ENCODE results near the gene CDH4.

CDH4 gene

GRCh38 chr20:61916318-61916891, 664.3 kb downstream of the CDH4 start:
- DNase-seq, result no peak

GRCh38 chr20:61917474-61918145, 665.5 kb downstream of the CDH4 start:
- DNase-seq, result no peak

GRCh38 chr20:61918548-61918947, 666.5 kb downstream of the CDH4 start:
- DNase-seq, result no peak

- DNase-seq, result no peak
Measured at GRCh38 chr20:61919239-61919638, 667.2 kb downstream of the CDH4 start.

GRCh38 chr20:61919675-61920365, 667.8 kb downstream of the CDH4 start:
- DNase-seq, result no peak

- no peak for DNase-seq
Measured at GRCh38 chr20:61922411-61922810, 670.4 kb downstream of the CDH4 start.

GRCh38 chr20:61922936-61923335, 670.9 kb downstream of the CDH4 start:
- no peak for DNase-seq

- no peak for DNase-seq
Measured at GRCh38 chr20:61923371-61924166, 671.5 kb downstream of the CDH4 start.

- DNase-seq, result no peak
Measured at GRCh38 chr20:61924211-61924857, 672.3 kb downstream of the CDH4 start.

- DNase-seq, result no peak
Measured at GRCh38 chr20:61924858-61925554, 672.9 kb downstream of the CDH4 start.

- no peak for DNase-seq
Measured at GRCh38 chr20:61925555-61926252, 673.6 kb downstream of the CDH4 start.

GRCh38 chr20:61926253-61926613, 674.2 kb downstream of the CDH4 start:
- no peak for DNase-seq

GRCh38 chr20:61926796-61927192, 674.7 kb downstream of the CDH4 start:
- no peak for DNase-seq

- no peak for DNase-seq
Measured at GRCh38 chr20:61927193-61927825, 675.2 kb downstream of the CDH4 start.

GRCh38 chr20:61927826-61928541, 675.9 kb downstream of the CDH4 start:
- DNase-seq, result no peak

GRCh38 chr20:61929561-61929960, 677.5 kb downstream of the CDH4 start:
- no peak for DNase-seq

- no peak for DNase-seq
Measured at GRCh38 chr20:61929971-61930666, 678.1 kb downstream of the CDH4 start.

GRCh38 chr20:61930776-61931475, 678.9 kb downstream of the CDH4 start:
- DNase-seq, result no peak
